Measurements from ENCODE around the gene BBS12.

The BBS12 gene

DNA sequence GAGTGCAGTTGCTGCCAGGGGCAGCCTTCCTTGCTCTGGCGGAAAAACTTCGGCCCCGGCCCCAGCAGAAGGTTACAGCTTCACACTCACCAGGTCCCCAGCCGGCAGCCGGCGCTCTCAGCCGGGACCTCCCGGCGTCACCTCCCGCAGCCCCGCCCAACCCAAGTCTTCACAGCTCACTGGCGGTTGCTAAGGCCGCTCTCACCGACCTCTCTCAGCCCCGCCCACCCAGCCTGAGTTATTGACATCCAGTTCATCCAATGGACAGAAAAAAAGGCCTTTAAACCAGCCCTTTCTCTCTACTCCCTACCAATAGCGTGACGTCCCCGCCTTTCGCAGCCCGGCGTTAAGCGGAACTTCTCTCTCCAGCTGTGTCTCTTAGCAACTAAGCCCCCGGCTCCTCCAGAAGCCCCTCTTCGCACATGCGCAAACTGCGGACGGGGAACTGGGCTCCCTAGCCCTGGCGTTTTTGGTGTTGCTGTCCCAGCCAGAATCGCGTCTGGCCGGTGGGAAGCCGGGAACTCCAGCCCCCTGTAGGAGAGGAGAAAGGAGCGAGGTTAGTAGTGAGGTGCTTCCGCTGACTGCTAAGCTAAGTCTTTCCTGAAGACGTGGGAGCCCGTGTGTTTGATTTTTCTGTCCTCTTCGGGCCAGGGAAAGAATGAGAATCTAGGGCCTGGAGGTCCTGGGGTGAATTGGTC lies at the start of gene BBS12:
Gene BBS12 (plus strand): TSS at position 376 of the 698 bp plus-strand sequence. CDS start 9,189 bp downstream, outside the sequence.
- DNase-seq (ENCODE audit: low spot score), result peak; percentile 98

DNA sequence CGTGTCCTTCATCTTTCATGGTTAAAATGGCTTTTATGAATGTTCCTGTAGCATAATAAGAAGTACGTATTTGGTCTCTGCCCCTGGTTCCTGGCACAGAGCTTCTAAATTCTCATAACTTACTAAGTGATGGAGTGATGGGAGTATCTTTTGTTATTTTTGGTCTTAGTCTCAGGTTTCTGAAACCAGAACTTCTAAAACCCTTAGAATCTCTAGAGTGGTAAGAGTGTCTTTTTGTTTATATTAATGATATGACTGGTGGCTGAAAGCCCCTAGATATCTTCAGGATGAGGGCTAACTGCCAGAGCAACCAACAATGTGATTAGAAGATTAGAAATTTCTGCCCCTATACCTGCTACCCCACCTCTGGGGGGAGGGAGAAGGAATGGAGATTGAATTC lies 45.8 kb upstream of the BBS12 start:
- no peak for DNase-seq (ENCODE audit: low spot score)

DNA sequence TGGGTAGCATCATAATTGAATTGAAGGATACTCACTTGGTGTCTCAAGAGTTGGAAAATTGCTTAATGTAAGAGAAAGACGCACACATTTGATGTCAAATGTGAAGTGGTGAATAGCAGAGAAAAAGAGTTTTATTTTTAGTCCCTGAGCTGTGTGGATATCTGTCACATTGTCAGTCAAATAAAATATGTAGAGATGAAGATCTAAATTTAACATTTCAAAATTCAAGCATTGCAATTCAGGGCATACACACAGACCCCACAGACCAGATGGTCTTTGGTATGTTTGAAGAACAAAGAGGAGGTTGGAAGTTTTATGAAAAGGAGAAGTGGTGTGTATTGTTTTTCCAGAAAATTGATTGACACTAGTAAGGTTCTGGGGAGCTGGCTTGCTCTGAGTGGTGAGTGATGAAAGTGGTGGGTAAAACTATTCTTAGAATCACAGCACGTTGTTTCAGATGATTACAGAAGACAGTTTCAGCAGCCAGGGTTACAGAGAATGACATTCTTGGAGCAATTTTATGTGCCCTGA lies 44.9 kb upstream of the BBS12 start:
- DNase-seq (ENCODE audit: low spot score), result no peak

DNA sequence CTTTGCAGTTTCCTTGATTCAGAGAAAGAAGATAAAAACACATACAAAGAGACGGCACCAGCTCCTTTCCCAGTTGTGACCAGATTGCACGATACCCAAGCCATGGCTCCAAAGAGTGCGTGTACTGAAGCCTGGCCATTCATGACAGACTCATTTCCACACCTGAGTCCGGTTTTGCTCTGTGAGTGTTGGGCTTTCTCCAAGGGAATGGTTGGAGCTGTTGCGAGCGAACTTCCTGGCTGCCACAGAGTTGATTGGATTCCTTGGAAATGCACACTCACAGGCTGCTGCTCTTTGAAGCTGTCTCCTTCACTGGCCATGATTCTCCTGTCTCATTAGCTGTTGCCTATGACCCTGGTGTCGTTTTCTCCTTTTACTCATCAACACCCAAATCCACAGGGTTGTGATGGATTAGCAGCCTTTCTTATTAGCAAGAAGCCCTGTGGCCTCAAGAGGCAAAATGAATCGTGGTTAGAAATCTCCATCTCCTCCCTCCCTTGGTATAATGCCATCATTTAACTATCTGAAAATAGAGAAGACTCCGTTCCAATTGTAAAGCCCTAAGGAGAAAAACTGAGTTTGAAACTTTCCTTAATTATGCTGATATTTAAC lies 43.9 kb upstream of the BBS12 start:
- no peak for DNase-seq (ENCODE audit: low spot score)

DNA sequence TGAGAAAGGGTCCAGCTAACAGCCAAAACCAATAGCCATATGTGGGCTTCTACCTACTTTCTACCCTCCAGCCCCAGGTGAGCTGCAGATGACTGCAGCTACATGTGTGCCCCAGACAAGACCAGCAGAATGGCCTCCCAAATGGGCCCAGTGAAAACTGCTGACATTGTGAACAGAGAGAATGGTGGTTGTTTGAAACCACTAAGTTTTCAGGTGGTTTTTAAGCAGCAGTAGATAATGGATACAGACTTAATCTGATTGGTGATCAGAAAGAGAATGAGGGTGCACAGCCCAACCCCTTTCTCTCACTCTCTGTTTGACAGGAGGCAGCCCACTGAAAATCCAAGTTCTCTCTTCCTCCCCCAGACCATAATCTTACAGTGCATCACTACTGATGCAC lies 42.5 kb upstream of the BBS12 start:
- DNase-seq (ENCODE audit: low spot score), result no peak

DNA sequence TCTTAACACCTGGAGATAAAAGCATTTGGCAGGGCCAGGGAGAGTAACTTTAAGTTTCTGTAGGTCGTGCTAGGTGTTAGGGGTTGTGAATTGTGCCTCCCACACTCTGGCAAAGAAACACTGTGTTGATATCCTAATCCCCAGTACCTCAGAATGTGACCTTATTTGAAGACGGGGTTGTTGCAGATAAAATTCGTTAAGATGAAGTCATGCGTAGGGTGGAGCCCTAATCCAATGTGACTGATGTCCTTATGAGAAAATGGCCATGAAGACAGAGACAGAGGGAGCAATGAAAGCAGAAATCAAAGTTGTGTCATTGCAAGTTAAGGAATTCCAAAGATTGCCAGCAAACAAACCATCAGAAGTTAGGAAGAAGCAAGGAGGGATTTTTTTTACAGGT lies 40.5 kb upstream of the BBS12 start:
- no peak for DNase-seq (ENCODE audit: low spot score)

DNA sequence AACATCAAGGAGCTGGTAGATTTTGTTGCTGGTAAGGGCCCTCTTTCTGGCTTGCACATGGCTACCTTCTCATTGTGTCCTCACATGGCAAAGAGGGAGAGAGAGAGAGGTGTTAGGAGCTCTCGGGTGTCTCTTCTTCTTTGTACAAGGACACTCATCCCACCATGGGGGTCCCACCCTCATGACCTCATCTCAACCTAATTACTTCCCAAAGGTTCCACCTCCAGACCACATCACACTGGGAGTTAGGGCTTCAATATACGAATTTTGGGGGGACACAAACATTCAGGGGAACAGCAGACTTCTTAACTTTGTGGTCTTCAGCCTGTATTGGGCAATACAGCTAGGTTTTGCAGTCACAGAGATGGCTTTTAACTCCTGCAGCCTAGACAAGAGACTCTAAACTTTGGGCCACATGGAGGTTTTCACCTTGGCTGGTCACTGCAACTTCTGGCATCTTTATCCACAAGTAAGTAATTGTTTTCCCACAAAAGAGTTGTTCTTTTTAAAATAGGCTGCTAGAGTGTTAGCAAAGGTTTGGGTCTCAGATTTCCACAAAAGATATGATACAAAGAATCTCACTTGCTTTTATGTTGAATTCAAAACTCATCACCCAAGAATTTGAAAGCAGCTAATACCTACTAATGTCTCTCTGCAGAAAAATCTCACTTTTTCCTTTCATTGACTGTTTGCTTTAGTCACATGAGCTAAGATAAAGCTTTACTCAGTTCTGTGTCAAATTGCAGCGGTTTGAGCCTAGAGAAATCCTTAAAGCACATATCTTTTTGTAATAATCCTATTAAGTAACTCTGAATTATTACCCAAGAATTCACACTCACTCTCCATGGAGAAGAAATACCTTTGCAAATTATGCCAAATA lies 39.6 kb upstream of the BBS12 start:
- no peak for DNase-seq (ENCODE audit: low spot score)

DNA sequence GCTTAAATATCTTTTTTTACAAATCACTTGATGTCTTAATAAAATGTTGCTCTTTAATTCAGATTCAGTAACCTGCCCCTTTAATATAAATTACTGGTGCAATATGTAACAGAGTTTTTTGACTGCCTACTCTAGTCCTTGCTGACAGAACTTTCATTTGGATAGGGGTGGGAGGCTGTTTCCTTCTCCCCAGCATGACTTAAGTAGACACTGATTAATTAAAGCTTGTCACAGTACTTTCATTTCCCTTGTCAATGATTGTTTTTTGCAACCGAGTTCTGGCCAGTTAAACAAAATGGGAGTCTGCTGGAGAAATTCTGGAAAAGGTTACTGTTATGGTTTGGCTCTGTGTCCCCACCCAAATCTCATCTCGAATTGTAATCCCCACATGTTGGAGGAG lies 37.3 kb upstream of the BBS12 start:
- DNase-seq (ENCODE audit: low spot score), result no peak

DNA sequence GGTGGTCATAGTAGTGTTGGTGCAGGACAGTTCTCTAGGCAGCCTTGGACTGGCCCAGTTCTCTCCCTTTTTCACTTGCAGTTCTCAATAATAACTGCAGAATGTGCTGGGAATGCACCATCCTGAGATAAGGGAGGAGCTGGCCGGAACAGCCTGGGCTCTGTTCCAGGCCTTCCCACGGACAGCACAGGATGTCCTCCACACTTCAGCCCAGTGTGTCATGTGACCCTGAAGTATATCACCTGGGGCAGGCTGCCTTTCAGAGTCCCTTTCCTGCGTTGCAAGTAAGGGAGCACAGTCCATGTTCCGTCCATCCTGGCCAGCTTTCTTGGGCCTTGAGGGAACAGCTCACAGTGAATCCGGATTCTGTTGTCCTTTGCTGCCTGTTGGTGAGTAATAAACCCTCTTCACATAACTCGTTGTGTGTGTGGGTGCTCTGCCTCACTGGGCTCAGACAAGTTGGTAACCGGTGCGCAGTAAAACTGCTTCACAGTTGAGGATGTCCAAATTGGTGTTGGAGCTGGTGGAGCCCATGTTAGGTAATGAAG lies 32.3 kb upstream of the BBS12 start:
- no peak for DNase-seq (ENCODE audit: low spot score)

DNA sequence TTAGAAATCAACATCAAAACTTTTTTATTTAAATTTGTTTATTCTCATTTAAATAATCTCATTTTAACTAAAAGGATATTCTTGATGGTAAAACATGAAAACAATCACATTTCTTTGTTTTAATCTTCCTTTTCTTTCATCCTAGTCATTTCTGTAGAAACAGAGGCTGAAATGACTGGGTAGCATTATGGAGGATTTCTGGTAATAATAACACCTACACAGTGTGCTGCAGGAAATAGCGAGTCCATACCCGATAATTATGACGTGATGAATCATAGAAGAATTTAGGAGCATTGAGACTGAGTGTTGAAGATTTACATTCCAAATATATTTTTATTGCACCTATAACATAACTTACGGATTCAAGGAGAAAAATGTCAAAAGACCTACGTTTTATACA lies 31.4 kb upstream of the BBS12 start:
- DNase-seq (ENCODE audit: low spot score), result no peak

DNA sequence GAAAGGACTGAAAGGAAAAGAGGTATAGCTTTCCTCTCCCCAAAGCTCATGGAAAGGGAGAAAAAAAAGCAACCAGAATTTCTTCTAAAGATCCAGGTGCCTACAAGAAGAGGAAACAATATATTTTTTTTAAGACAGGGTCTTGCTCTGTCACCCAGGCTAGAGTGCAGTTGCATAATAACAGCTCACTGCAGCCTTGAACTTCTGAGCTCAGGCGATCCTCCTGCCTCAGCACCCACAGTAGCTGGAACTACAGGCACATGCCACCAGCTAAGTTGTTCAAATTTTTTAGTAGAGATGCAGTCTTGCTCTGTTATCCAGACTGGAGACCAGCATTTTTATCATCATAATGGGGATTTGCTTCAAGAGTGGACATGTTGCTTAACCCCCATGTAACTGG lies 30.5 kb upstream of the BBS12 start:
- DNase-seq (ENCODE audit: low spot score), result no peak

DNA sequence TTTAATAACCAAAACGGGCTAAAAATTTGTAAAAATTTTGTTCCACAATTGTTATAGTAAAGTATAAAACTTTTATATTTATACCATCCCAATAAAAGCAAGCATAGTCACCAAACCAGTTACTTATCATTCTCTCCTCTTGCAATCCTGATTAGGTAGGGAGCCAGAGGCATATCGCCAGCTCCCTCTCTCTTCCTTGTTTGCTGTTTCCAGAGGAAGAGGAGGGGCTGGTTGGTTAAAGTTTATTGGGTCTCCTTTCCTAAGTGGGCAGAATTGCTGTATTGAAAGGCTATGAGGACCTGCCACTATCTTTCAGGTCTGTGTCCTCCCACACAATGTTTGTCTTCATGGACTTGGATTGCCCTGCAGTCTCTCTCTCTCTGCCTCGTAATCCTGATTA lies 29.6 kb upstream of the BBS12 start:
- DNase-seq (ENCODE audit: low spot score), result no peak

DNA sequence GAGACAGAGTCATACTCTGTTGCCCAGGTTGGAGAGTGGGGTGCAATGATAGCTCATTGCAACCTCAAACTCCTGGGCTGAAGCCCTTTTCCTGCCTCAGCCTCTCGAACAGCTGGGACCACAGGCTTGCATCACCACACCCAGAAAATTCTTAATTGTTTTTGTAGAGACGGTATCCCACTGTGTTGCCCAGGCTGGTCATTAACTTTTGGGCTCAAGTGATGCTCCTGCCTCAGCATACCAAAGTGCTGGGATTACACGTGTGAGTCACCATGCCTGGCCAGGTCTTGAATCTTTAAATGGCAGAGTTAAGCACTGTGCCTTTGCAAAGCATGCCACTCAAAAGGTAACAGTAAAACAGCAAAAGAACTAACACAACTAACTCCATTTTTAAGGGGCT lies 28.6 kb upstream of the BBS12 start:
- DNase-seq (ENCODE audit: low spot score), result no peak

DNA sequence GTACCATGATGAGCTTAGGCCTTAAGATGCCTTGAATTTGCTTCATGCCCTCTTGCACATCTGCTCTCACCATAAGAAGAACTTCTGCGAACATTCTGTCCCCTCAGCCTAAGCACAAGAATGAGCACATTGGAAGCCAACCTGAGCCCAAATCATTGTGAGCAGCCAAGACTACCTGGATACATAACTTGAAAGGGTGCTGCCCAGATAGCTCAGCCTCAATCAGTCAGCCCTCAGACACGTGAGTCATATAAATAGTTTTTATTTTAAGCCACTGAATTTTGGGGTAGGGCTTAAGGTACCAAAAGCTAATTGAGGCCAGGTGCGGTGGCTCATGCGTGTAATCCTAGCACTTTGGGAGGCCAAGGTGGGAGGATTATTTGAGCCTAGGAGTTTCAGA lies 27.5 kb upstream of the BBS12 start:
- DNase-seq (ENCODE audit: low spot score), result no peak

DNA sequence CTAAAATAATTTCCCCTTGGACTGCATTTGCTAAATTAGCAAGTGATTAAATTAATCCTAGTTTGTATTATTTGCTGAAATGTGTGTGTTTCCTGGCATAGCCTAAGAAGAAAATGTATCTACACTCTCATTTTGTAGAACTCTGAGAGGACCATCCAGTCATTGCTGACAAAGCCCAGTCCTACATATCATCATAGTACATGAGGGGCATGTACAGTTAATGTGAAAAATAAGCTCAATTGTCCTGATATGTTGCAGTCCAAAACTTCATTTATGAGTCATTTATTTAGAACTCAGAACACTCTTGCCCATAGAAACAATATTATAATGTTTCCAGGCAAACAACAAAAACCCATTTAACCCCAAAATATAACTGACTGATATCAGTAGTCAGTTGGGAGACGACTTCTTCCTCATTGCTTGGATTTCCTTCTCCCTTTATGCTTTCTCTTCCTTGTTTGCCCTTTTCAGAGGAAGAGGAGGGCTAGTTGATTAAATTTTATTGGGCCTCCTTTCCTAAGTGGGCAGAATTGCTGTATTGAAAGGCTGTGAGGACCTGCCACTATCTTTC lies 26.9 kb upstream of the BBS12 start:
- DNase-seq (ENCODE audit: low spot score), result no peak

DNA sequence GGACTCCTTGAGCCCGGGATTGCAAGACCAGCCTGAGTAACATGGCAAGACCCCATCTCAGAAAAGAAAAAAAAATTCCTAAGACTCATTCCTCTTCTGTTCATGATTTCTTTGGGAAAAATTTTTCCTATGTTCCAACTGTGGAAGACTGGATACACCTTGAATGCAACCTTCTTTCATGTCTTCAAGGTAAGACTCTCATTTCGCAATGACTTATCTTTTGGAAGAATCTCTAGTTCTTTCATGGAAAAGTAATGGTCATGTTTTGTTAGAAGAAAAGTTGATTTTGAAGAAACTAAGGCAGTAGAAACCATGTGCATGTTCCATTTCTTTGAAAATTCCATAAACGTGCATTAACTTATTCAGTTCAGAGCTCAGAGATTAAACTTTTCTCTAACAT lies 26.0 kb upstream of the BBS12 start:
- no peak for DNase-seq (ENCODE audit: low spot score)

DNA sequence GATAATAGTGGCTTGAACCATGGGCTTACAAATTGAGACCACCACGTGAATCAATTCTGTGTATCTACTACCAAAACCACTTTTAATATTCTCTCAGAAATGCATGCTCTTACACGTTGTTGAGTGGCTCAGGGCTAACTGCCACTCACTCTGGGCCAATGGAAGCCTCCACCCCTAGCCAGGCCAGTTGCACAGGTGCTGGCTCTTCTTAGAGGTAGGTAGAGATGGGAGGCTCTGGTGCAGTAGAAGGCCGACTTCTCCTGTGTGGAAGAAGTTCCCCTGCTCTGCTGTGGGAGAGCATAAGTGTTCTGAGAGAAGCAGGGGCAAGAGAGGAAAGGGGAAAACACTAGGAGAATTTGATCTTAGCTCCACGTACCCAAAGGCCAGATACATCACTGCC lies 25.0 kb upstream of the BBS12 start:
- DNase-seq (ENCODE audit: low spot score), result no peak

DNA sequence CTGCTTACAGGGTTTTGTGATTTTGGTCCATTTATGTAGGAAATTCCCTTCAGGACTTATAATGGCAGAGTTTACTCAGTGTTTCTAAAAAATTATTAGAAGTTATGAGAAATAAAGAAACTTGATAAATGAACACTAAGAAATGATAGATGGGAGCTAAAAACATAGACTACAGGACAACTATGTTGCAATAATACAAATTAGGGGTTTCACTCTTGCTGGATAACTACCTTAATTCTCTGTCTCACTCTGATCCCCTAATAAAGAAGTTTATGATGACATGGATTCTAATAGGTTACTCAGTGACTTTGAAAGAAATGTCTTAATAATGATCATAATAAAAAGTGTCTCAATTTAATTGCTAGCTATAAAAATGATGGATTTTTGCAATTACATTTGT lies 23.3 kb upstream of the BBS12 start:
- no peak for DNase-seq (ENCODE audit: low spot score)

DNA sequence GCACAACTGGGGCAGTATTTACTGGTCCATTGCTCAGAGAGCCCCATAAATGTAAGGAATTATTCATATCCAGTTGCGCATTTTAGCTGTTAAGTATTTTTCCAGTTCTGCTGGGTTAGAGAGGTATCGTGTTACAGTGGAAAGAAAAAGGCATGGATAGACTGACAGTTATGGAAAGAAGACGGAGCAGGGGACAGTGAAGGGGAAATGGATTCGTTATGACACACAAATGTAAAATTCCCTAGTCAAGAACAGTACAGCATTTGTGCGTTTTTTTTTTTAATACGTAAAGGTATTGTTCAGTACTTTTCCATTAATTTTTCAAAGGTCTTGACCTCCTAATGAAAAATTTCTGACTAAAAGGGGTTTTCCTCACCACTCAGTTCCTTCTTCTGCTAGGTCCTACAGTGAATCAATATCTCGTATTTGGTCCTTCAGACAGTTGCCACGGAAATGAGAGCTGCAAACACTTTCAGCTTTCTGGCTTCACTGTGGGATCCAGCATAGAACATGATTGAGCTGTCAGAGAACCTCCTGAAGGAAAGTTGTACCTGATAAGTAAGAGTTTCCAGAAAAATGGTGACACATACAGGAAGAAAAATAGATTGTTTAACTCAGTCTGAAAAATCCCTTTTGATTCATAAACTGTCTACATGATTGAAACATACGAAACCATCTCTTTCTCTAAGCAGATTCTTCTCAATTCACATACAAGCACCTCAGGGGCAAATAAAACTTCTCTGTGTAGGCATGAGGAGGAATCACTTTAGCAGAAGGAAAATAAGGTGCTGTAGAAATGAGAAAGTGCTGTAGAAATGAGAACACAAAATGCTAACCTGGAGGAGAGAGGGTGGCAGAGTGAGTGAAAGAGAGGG lies 21.8 kb upstream of the BBS12 start:
- DNase-seq (ENCODE audit: low spot score), result no peak

DNA sequence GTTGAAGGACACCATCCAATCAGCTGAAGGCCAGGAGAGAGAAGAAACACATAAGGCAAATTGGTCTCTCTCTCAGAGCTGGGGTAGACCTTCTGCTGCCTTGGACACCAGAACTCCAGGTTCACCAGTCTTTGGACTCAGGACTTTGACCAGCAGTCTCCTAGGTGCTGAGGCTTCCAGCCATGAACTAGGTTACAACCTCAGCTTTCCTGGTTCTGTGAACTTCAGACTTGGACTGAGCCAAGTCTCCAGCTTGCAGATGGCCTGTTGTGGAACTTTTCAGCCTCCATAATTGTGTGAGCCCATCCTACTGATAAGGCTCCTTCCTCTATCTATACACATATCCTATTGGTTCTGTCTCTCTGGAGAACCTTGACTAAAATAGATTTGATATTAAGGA lies 20.6 kb upstream of the BBS12 start:
- no peak for DNase-seq (ENCODE audit: low spot score)

DNA sequence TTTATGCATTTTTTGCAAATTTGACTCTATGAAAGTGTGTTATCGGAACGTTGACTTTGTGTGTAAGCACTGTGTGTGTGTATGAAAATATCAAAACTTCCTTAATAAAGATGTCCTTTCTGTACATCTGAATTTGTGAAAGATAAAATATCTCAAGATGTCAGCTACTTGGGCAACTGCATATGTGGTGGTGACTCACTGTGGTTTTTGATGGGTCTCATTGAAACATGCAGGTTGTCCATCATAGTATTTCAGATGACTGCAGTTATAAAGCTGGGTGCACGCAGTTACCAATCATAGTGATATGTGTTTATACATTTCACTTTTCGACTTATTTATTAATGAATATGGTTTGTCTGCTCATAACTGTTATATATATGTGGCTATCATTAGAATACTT lies 19.7 kb upstream of the BBS12 start:
- no peak for DNase-seq (ENCODE audit: low spot score)
